Measurements from ENCODE around the gene CD300LG.
"Not testable (repeated sequence)": the region's sequence is repeated elsewhere in the genome, so short reads cannot be mapped to it uniquely, and the experiment has no call there.

The CD300LG gene

DNA sequence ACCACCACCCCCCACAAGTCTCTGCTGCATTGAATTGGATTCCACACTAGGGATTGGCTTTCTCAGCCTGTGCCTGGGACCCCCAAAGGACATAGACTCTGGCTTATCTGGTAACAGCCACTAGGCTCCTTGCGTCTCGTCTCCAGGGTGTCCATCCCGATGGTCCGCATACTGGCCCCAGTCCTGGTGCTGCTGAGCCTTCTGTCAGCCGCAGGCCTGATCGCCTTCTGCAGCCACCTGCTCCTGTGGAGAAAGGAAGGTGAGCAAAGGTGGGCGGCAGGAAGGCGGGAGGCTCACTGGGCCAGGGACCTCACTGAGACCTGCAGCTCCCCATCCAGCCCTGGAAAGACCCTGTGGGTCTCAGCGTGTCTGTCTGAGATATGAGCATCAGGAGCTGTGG is 8.1 kb downstream of the CD300LG start:
- DNase-seq, result no peak

DNA sequence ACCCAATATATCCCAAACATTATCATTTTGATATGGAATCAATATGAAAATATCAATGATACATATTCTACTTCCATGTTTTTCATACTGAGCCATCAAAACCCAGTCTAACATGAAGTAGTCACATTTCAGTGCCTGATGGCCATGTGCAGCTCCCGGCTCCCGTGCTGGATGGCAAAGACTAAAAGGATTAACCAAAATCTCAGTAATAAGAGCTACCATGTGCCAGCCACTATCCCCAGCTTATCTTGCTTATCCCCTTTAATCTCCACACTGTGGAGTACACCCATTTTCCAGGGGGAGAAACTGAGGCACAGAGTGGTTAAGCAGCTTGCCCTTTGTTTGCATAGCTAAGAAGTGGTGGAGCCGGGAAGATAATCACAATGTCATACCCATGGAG is 9.2 kb downstream of the CD300LG start:
- no peak for DNase-seq

DNA sequence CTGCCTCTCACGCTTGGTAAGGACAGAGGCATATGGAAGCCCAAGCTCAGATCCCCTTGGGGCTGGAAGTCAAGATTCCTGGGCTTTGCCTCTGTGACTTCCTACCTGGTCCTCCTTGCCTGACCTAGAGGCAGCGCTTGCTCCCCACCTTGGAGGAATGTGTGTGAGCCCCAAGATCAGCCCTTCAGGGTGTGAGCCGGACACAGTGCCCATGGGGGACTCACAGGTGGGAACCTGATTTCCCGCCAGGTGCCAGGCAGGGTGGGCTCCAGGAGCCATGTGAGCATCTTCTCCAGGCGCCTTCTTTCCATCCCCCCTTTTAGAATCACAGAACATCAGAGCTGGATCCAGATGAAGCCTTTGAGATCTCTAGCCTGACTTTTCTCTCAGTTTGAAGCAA is 10.2 kb downstream of the CD300LG start:
- no peak for DNase-seq

DNA sequence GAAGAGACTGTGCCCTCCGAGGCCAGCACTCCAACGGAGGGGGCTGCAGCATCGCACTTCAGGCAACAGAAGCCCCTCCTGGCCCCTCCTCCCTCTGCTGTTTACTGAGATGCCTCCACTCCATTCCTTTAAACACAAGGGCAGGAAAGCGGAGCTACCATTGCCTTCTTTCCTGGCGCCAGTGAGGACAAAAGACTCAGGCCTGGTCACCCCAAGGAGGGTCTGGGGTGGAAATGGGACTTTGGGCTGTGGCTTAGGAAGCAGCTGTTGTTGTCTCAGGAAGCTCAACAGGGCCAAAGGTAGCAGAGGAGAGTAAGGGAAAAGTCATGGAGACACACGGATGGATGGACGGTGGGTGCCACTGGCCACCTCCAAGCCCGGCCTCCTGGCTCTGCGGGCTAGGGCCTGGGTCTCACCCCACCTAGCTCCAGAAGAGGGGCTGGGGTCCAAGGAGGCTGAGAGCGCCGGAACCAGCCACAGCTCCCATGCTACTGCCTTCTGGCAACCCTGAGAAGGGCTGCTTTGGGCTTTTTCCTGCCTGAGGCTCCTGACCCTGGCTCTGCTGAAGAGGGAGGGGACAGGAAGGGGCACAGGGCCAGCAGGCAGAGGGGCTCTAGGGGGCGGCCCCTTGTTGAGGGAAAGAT is 11.1 kb downstream of the CD300LG start:
- DNase-seq, result no peak

DNA sequence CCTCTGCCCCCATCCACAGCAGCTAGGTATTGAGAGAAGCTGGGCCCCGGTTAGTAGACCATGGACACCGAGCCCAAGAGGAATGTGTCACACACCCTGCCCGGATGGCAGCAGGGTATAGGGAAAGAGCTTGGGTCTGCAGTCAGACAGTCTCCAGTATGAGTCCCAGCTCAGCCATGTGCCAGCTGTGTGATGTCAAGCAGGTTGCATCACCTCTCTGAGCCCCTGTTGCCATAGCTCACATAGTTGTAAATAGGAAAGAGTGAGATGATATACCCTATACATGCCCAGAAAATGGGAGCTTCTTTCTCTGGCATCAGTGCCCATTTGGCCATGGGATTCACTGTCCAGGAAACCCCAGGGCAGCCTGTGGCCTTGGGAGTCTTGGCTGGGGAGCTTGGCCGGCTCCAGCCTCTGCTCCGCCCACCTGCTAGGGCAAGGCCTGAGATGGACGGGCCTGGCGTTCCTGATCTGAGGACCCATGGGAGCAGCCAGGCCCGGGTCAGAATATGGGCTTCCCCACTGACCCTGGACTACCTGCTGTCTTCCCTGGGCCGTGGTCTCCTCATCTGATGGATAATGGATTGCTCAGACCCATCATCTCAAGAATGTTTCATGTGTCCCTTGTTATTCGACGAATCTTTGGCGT is 13.2 kb downstream of the CD300LG start:
- DNase-seq, result no peak

DNA sequence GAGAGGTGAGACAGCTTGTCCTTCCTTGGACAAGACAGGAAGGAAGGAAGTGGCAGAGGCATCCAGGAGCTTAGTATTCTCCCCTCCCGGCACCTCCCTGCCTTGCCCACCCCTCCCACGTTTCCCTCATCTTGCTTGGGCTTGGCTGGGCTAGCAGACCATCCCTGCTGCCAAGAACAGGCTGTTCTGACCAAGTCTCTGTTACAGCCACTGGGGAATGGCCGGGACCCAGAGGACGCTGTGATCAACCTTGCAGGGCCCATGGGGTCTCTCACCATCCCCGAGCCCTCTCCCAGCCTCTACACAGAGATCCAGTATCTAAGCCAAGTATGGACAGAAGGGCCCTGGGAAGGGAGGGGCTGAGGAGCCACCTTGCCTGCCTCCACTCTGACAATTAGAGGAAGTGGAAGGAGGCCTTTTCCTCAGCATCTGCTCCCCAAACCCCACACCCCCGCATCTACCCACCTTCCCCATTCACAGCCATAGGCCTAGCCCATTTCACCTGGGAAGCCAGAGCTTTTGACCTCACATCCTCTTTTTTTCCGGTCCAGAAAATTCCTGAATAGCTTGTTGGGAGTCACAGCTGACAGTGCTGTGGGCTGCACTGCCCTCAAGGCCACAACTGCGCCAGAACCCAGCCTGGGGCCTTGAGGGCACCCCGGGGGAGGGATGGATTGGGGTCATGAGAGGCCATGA is 14.1 kb downstream of the CD300LG start:
- DNase-seq, result no peak

DNA sequence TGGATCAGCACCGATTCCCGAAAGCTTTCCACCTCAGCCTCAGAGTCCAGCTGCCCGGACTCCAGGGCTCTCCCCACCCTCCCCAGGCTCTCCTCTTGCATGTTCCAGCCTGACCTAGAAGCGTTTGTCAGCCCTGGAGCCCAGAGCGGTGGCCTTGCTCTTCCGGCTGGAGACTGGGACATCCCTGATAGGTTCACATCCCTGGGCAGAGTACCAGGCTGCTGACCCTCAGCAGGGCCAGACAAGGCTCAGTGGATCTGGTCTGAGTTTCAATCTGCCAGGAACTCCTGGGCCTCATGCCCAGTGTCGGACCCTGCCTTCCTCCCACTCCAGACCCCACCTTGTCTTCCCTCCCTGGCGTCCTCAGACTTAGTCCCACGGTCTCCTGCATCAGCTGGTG is 15.0 kb downstream of the CD300LG start:
- no peak for DNase-seq

DNA sequence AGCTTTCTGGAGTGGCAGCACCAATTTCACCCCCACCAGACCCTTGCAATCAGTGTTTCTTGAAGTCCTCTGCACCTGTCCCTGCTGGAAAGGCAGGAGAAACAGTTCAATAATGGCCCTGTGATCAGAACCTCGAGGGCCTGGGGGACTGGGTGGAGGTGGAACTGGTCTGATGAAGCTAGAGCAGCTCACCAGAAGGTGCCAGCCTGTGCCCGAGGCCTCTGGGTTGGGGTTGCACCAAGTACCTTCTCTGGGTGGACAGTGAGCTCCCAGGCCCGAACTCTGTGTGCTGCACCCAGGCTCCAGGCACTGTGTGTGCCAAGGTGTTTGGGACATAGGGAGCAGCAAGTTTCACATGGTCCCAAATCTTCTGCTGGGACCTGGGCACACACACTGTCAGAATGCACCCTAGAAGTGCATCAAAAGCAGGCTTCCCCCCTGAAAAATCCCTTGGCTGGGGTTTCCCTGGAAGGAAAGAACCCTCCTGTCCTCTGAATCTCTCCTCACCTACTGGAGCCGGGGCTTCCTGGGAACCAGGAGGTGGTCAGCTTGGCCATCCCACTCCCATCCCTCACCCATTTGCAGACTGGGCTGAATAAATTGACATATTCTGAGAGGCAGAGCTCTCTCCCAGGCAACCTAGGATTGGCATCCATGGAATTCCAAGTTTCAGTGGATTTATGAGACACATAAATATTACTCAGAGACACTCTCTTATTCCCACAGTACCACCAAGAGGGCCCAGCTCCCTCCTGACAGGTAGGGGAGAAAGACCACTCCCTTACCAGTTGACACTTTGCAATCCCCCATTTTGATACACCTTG is 17.4 kb downstream of the CD300LG start:
- no peak for DNase-seq

DNA sequence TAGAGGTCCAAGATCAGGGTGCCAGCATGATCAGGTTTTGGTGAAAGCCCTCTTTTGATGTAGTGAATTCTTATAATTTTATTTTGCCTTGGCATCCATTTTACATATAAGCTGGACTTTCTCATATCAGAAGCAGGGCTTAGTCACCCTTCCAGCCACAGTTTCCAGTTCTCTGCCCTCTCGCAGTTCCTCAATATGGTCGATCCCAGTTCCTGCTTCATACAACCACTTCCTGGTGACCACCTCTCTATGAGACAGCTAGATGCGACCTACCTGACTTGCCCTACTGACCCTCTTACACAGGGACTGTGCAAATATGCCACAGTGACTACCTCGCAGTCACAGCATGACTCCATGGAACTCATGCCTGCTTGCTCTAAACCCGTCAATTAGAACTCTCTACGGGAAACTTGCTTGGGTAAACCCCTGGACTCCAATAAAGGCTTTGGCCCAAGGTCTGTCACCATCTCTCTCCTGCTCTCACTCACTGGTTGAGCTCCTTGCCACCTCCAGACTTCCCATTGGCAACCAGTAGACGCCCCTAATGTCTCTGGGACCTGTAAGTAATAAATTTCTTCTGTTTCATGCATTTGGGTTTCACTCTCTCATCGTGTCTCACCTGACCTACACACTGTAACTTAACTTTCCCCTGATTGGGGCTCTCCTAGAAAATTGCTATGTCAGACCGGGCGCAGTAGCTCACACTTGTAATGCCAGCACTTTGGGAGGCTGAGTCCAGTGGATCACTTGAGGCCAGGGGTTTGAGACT is 21.4 kb downstream of the CD300LG start:
- DNase-seq, result no peak

DNA sequence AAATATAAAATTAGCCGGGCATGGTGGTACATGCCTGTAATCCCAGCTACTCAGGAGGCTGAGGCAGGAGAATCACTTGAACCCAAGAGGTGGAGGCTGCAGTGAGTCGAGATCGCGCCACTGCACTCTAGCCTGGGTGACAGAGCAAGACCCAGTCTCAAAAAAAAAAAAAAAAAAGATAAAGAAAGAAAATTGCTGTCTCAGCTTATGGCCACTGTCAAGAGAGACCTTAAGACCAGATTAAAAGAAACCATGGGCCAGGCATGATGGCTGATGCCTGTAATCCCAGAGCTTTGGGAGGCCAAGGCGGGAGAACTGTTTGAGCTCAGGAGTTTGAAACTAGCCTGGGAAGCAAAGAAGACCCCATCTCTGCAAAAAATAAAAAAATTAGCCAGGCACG is 22.1 kb downstream of the CD300LG start:
- not testable (repeated sequence) for DNase-seq

DNA sequence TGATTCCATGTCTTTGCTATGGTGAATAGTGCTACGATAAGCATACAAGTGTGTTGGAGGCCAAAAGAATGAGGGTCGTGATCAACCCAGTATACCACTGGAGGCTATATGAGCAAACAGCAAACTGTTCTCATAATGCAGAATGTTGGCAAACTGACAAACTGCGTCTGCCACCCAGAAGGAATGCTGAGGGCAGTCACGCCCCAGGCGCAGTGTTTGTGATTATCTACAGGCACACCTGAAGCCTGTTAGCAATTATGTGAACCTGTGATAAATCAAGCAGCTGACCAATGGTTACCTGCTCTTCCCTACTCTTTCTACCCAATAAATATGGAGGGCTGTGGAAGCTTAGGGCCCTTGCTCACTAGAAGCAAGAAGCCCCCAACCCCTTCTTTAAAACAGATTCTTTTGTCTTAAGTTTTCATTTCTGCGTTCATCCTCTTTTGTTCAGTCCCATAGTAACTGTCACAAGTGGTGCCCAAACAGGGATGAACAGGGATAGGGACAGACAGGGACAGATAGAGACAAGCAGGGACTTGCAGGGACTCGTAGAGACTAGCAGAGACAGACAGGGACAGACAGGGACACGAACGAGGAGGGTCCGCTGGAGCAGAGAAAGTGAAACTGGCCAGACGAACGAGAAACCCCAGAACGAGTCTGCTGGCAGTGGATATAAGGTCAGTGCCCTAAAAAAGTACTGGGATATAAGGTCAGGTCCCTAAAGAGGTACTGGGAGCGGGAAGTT is 25.1 kb downstream of the CD300LG start:
- no peak for DNase-seq

DNA sequence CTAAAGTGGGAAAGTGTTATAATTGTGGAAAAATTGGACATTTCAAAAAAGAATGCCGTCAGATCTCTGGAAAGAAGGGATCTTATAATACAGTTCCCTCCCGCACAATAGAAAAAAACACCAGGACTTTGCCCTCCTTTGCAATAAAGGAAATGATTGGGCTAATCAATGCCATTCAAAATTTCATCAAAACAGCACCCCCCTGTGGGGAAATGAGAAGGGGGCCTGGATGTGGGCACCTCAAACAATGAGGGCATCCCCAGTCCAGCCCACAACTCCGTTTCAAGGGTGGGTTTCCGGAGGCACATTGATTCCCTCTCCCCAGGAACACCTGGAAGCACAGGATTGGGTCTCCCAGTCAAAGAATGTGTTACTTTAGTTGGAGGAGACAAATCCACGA is 26.1 kb downstream of the CD300LG start:
- no peak for DNase-seq

DNA sequence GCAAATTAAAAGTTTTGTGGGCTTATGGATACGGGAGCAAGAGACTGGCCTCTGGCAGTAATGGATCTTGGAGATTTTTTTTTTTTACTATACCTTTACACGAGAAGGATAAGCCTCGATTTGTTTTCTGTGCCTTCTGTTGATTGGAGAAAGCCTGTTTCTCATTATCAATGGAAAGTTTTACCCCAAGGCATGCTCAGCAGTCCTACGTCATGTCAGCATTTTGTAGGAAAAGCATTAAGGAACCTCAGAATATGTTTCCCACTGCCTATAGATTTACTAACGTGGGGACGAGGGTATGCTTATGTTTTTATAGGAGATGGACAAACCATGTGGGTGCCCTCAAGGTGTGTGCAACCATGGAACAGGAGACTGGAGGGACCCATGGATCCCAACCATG is 26.8 kb downstream of the CD300LG start:
- DNase-seq, result no peak

DNA sequence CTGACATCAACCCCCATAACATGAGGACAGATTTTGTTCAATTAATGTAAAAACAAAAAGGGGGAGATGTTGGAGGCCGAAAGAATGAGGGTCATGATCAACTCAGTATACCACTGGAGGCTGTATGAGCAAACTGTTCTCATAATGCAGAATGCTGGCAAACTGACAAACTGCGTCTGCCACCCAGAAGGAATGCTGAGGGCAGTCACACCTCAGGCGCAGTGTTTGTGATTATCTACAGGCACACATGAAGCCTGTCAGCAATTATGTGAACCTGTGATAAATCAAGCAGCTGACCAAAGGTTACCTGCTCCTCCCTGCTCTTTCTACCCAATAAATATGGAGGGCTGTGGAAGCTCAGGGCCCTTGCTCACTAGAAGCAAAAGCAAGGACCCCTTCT is 27.3 kb downstream of the CD300LG start:
- DNase-seq, result no peak

DNA sequence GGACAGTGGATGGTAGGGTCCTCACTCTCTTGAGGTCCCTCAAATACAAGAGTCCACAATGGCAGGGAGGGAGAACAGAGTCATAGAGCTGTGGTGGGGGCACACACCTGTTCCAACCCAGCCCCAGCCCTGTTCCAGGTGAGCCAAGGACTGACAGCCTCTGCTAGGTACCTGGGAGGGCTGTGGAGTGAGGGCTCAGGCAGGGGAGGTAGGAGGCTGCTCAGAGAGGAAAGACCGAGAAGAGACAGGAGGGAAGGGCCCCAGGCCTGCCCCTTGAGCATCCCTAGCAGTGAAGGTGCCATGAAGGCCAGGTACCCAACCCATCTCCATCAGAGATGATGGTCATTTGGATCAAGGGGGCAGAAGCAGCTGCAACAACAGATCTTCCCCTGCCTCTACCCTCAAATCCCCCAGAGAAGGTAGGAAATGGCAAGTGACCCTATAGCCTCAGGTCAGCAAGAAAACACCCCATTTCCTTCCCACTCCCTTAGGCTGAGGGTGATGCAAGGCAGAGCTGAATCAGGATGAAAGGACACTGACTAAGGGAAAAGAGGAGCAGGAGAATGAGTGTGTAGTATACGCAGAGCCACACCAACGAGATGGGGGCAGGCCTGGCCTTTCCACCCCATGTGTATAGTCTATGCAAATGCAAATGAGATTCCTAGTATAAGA is 28.6 kb downstream of the CD300LG start:
- no peak for DNase-seq

DNA sequence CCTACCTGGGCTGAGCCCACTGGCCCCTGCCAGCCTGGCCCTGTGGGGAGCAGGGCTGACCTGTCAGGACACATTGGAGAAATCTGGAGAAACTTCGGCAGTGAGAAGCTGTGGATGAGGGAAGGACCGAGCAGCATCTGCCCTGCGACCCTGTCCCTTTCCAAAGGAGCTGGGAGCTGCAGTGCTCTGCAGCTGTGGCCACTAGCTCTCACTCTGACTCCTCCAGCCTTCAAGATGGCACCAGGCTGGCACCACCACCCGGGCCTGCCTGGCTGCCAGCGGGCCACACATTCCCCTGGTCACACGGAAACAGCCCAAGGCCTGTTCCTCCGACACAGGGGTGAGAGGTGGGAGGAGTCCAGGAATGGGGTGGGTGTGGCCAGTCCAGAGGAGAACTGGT is 30.1 kb downstream of the CD300LG start:
- DNase-seq, result no peak

DNA sequence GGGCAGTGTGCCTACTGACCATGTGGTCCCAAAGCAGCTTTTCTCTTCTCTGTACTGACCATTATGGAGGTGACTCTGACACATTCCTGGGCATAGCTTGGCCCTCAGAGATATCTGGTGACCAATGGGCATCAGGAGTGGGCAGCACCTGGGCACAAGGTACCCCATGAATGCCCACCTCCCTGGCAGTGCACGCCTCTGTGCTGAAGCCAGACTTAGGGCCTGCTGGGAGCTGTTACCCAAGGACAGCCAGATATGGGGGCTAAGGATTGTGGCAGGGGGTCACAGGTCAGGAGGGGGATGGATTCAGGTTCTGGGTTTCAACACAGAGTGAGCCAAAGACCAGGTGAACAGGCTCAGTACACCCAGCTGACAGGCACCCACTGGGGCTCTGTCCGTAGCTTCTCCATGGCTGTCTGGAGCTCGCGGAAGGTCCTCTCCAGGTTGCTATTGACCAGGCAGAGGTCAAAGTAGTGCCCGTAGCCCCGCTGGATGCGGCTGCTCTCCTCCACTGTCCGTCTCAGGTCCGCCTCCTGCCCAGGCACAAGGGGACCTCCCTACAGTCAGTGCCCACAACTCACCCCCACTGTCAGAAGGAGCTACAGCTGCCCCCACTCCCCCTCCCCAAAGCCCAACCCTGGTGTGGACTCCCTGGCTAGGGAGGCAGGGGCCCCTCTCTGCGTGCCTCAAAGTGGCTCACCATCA is 30.6 kb downstream of the CD300LG start:
- DNase-seq, result no peak

DNA sequence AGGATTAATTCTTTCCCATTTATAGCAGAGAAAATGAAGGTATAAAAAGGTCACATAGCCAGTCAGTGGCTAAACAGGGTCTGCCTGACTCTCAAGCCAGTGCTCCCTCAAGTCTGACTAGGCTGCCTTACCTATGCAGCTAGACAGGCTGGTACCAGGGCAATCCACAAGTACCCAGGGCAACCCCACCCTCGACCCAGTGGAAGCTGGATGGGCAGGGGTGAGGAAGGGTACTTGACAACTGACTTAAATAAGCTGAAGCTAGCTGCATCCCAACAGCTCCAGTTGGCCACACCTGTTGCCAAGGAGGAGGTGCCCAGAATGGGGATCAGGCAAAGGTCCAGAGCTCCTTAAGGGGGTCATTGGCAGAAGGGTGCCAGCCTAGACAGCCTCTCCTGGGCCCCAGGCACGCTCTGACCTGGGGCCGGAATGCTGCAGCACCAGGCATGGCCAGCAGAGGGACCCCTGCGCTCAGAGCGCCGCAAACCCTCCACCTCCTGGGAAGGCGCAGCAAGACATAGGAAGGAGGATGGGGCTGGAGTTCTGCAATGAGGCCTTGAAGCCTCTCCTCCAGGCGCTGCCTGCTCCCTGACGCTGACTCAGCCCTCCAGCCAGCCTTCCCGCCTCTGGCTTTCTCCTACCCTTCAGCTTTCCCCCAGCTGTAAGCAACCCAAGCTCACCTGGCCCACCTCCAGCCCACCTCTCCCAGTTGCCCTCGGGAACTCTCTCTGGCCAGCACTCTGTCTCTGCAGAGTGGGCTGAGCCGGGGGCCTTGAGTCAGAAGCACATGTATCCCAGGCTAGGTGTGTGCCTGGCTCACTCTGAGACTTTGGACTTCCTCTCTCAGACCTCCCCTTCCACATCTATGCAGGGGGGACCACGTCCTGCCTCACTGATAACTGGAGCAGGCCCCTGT is 31.5 kb downstream of the CD300LG start:
- DNase-seq, result peak; percentile 77

DNA sequence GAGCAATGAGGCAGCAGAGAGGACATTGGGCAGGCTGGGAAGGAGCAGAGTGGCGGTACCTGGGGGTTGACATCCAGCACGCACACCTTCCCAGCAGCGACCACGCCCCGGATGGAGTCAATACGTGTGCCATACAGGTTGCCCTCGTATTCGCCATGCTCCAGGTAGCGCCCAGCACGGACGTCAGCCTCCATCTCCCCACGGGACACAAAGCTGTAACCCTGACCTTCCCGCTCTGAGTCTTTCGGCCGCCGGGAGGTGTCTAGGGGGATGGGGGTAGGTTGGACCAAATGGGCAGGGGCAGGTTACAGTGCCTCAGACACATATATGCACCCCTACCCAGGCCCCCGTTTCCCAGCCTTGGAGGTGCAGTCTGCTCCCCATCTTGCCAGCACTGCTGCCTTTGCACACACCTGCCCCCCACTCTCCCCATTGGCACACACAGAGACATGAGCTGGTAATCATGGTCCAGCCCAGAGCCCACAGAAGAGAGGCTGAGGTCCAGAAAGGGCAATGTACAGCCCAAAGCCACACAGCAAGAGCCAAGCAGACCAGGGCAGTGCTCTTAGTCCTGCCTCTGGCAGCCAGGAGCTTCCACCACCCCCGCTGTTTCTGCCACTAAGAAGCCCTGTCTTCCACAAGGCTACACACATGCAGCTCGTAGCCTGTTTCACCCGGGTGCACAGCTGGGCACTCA is 32.9 kb downstream of the CD300LG start:
- no peak for DNase-seq

All from stimulated activated CD4-positive, alpha-beta T cell treated with anti-CD3 and anti-CD28 coated beads, Interleukin-15, amount 100 ng/mL, for 24 hours (primary cell).